GM21786 (cell line): ENCODE results near the gene ADAT1.
A peak's percentile ranks its signal among the peaks of the same experiment; 100 is the strongest.

ENCODE experiments used
- ATAC-seq: cut with Tn5 transposase; IDR thresholded peaks from one replicate; pipeline ENCODE4 v1.9.1; 2021; ENCODE audit not compliant: unreplicated experiment

Gene ADAT1

GRCh38 chr16:75622761-75623605 lies at the start of gene ADAT1:
Gene ADAT1, minus strand, starts transcription at chr16:75623281. Its CDS starts 2,482 bp downstream, at chr16:75620799.
- peak; percentile 93 for ATAC-seq

GRCh38 chr16:75667503-75667902 lies 44.4 kb upstream of the ADAT1 start:
- ATAC-seq, result no peak

- no peak for ATAC-seq
These were observed 37.7 kb upstream of the ADAT1 start for GRCh38 chr16:75660726-75661302.

- ATAC-seq, result no peak
These were observed 37.2 kb upstream of the ADAT1 start for GRCh38 chr16:75660321-75660720.

- no peak for ATAC-seq
These were observed 35.1 kb upstream of the ADAT1 start for GRCh38 chr16:75658175-75658574.

GRCh38 chr16:75653922-75654321 lies 30.8 kb upstream of the ADAT1 start:
- ATAC-seq, result no peak

GRCh38 chr16:75648265-75649076 lies 25.4 kb upstream of the ADAT1 start:
- ATAC-seq, result peak; percentile 27

GRCh38 chr16:75647492-75648264 lies 24.6 kb upstream of the ADAT1 start, which contains the start of the genes KARS1 and TERF2IP:
Gene KARS1, minus strand, starts transcription at chr16:75647665. Its CDS starts 26 bp downstream, at chr16:75647639.
Gene TERF2IP, plus strand, starts transcription at chr16:75647773. Its CDS starts 110 bp downstream, at chr16:75647883.
- ATAC-seq, result peak; percentile 85

GRCh38 chr16:75647112-75647491 lies 24.0 kb upstream of the ADAT1 start:
- ATAC-seq, result peak; percentile 18

- no peak for ATAC-seq
These were observed 21.3 kb upstream of the ADAT1 start for GRCh38 chr16:75644240-75645012.

GRCh38 chr16:75640598-75640997 lies 17.5 kb upstream of the ADAT1 start:
- no peak for ATAC-seq

GRCh38 chr16:75635036-75635435 lies 12.0 kb upstream of the ADAT1 start:
- ATAC-seq, result no peak

GRCh38 chr16:75632857-75633256 lies 9.8 kb upstream of the ADAT1 start:
- ATAC-seq, result no peak

- no peak for ATAC-seq
These were observed 7.0 kb upstream of the ADAT1 start for GRCh38 chr16:75630052-75630451.

GRCh38 chr16:75629132-75629531 lies 6.1 kb upstream of the ADAT1 start:
- ATAC-seq, result no peak

- ATAC-seq, result no peak
These were observed 5.3 kb upstream of the ADAT1 start for GRCh38 chr16:75628351-75628750.

- no peak for ATAC-seq
These were observed 4.8 kb upstream of the ADAT1 start for GRCh38 chr16:75627851-75628250.

- no peak for ATAC-seq
These were observed 3.7 kb upstream of the ADAT1 start for GRCh38 chr16:75626806-75627205.

- no peak for ATAC-seq
These were observed 1.8 kb upstream of the ADAT1 start for GRCh38 chr16:75624921-75625334.

- ATAC-seq, result no peak
These were observed 2.0 kb downstream of the ADAT1 start for GRCh38 chr16:75621170-75621477.
